ENCODE results near the gene RIPPLY2.

RIPPLY2 gene

GRCh38 chr6:83862776-83863471 is 9.8 kb downstream of the RIPPLY2 start:
- no peak for ATAC-seq
- TF ChIP-seq TCF4 (CRISPR knock-in tag; IDR thresholded peaks at IDR 0.05; ENCODE audit: borderline replicate concordance) (no peak), ZNF565 (CRISPR knock-in tag; conservative IDR thresholded peaks at IDR 0.05; ENCODE audit: low read depth) (no peak), SNAI2 (CRISPR knock-in tag; IDR thresholded peaks at IDR 0.05) (no peak)
- TF ChIP-seq, protein P1, sequence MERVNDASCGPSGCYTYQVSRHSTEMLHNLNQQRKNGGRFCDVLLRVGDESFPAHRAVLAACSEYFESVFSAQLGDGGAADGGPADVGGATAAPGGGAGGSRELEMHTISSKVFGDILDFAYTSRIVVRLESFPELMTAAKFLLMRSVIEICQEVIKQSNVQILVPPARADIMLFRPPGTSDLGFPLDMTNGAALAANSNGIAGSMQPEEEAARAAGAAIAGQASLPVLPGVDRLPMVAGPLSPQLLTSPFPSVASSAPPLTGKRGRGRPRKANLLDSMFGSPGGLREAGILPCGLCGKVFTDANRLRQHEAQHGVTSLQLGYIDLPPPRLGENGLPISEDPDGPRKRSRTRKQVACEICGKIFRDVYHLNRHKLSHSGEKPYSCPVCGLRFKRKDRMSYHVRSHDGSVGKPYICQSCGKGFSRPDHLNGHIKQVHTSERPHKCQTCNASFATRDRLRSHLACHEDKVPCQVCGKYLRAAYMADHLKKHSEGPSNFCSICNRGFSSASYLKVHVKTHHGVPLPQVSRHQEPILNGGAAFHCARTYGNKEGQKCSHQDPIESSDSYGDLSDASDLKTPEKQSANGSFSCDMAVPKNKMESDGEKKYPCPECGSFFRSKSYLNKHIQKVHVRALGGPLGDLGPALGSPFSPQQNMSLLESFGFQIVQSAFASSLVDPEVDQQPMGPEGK (CRISPR knock-in tag; IDR thresholded peaks at IDR 0.05; ENCODE audit: borderline replicate concordance) = no peak
- TF ChIP-seq, protein P2, sequence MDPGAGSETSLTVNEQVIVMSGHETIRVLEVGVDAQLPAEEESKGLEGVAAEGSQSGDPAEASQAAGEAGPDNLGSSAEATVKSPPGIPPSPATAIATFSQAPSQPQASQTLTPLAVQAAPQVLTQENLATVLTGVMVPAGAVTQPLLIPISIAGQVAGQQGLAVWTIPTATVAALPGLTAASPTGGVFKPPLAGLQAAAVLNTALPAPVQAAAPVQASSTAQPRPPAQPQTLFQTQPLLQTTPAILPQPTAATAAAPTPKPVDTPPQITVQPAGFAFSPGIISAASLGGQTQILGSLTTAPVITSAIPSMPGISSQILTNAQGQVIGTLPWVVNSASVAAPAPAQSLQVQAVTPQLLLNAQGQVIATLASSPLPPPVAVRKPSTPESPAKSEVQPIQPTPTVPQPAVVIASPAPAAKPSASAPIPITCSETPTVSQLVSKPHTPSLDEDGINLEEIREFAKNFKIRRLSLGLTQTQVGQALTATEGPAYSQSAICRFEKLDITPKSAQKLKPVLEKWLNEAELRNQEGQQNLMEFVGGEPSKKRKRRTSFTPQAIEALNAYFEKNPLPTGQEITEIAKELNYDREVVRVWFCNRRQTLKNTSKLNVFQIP (CRISPR knock-in tag; IDR thresholded peaks at IDR 0.05; ENCODE audit: borderline replicate concordance, low read depth) = no peak

DNA sequence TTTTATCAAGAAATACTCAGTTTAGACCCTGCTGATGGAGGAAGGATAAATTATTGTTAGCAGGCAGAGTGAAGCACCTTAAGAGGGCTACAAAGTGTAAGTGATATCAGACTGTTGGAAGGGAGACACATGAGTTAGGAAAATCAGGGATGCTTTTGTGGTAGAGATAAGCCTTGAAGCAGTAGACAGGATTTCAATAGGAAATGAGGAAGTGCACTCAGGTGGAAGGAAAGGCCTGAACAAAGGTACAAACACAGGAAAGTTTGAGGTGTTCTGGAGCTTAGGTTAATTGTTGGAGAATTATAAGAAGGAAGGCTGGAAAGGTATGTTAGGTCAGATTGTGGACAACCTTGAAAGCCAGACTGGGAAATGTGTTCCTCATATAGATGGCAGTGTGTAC is 13.9 kb downstream of the RIPPLY2 start:
- TF ChIP-seq ARNTL (CRISPR knock-in tag; IDR thresholded peaks at IDR 0.05; ENCODE audit: borderline replicate concordance, low read depth) (no peak), ESRRG (CRISPR knock-in tag; IDR thresholded peaks at IDR 0.05) (no peak), RARB (CRISPR knock-in tag; IDR thresholded peaks at IDR 0.05) (no peak), ZC3H10 (CRISPR knock-in tag; IDR thresholded peaks at IDR 0.05) (no peak), SNAI2 (CRISPR knock-in tag; IDR thresholded peaks at IDR 0.05) (no peak), ZFP3 (CRISPR knock-in tag; IDR thresholded peaks at IDR 0.05) (no peak), CSRNP3 (CRISPR knock-in tag; IDR thresholded peaks at IDR 0.05) (no peak), GLIS3 (CRISPR knock-in tag; IDR thresholded peaks at IDR 0.05) (no peak), PPARA (CRISPR knock-in tag; IDR thresholded peaks at IDR 0.05; ENCODE audit: borderline replicate concordance) (no peak), ZNF70 (CRISPR knock-in tag; IDR thresholded peaks at IDR 0.05) (no peak), CREB5 (CRISPR knock-in tag; IDR thresholded peaks at IDR 0.05; ENCODE audit: low read depth) (no peak), BACH2 (CRISPR knock-in tag; IDR thresholded peaks at IDR 0.05; ENCODE audit: borderline replicate concordance) (no peak), ZFP30 (CRISPR knock-in tag; IDR thresholded peaks at IDR 0.05) (no peak), ISL1 (CRISPR knock-in tag; IDR thresholded peaks at IDR 0.05) (no peak), TCF4 (CRISPR knock-in tag; IDR thresholded peaks at IDR 0.05; ENCODE audit: borderline replicate concordance) (no peak), TOX (CRISPR knock-in tag; IDR thresholded peaks at IDR 0.05; ENCODE audit: borderline replicate concordance) (no peak)
- TF ChIP-seq, protein P2 (CRISPR knock-in tag; IDR thresholded peaks at IDR 0.05; ENCODE audit: borderline replicate concordance, low read depth) = no peak
- TF ChIP-seq, protein P3, sequence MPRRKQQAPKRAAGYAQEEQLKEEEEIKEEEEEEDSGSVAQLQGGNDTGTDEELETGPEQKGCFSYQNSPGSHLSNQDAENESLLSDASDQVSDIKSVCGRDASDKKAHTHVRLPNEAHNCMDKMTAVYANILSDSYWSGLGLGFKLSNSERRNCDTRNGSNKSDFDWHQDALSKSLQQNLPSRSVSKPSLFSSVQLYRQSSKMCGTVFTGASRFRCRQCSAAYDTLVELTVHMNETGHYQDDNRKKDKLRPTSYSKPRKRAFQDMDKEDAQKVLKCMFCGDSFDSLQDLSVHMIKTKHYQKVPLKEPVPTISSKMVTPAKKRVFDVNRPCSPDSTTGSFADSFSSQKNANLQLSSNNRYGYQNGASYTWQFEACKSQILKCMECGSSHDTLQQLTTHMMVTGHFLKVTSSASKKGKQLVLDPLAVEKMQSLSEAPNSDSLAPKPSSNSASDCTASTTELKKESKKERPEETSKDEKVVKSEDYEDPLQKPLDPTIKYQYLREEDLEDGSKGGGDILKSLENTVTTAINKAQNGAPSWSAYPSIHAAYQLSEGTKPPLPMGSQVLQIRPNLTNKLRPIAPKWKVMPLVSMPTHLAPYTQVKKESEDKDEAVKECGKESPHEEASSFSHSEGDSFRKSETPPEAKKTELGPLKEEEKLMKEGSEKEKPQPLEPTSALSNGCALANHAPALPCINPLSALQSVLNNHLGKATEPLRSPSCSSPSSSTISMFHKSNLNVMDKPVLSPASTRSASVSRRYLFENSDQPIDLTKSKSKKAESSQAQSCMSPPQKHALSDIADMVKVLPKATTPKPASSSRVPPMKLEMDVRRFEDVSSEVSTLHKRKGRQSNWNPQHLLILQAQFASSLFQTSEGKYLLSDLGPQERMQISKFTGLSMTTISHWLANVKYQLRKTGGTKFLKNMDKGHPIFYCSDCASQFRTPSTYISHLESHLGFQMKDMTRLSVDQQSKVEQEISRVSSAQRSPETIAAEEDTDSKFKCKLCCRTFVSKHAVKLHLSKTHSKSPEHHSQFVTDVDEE (CRISPR knock-in tag; IDR thresholded peaks at IDR 0.05) = no peak
- TF ChIP-seq, protein P1 (CRISPR knock-in tag; IDR thresholded peaks at IDR 0.05; ENCODE audit: borderline replicate concordance) = no peak
- ATAC-seq = no peak

Data from SK-N-SH treated with all-trans-retinoic acid at 6 μM for 48 hours (cell line).